NCI-H1092 (cell line): ENCODE measurements around the gene TMPRSS6.

ENCODE experiments used
- DNase-seq: peaks from one replicate; lab custom pipeline; 2025; lab: John Stamatoyannopoulos, UW

The TMPRSS6 gene

DNA sequence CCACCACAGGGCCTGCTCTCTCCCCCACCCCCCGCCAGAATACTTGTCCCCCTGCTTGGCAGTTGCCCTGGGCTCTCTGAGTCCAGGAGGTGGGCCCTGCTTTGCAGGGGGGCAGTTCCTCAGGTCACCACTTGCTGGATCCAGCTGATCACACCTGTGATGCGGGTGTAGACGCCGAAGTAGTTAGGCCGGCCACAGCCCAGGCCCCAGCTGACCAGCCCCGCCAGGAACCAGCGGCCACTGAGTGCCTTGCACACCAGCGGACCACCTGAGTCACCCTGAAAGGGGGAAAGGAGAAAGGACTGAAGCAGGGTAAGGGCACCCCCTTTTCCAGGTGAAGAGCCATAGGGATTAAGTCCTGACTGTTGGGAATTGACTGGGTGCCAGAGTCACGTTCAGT is 43.6 kb downstream of the TMPRSS6 start:
- DNase-seq: no peak

DNA sequence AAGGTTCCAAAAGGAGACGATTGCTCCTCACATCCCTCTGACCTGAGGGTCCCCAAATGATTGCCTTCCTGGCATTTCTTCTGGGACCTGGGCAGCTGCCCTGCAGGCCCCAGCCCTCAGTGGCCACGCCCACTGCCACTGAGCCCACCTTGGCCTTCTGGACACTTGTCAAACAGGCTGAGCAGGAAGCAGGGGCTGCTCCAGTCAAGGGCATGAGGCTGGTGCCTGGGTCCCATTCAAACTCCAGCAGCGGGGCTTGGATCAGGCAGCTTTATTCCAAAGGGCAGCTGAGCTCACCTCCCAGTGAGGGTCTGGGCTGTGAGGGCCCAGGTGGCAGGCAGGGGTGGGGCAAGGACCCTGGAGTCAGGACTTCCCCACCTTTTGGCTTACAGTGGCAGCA is 44.3 kb downstream of the TMPRSS6 start:
- no peak for DNase-seq

DNA sequence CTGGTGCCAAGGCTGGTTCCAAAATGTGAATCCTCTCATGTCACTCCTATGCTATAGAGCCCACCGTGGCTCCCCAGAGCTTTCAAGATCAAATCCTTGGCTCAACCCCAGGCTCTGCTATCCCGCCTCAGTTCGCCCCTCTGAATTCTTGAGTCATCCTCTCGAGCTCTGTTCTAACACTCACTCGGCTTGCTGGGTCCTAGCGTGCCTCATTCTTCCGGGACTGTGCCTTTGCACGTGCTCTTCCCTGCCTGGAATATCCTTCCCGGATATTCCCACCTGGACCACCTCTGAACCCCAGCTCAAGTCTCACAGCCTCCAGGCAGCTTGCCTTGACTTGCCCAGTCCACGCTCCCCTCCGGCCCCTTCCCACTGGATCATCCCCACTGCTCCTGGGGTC is 45.0 kb downstream of the TMPRSS6 start:
- DNase-seq: no peak

DNA sequence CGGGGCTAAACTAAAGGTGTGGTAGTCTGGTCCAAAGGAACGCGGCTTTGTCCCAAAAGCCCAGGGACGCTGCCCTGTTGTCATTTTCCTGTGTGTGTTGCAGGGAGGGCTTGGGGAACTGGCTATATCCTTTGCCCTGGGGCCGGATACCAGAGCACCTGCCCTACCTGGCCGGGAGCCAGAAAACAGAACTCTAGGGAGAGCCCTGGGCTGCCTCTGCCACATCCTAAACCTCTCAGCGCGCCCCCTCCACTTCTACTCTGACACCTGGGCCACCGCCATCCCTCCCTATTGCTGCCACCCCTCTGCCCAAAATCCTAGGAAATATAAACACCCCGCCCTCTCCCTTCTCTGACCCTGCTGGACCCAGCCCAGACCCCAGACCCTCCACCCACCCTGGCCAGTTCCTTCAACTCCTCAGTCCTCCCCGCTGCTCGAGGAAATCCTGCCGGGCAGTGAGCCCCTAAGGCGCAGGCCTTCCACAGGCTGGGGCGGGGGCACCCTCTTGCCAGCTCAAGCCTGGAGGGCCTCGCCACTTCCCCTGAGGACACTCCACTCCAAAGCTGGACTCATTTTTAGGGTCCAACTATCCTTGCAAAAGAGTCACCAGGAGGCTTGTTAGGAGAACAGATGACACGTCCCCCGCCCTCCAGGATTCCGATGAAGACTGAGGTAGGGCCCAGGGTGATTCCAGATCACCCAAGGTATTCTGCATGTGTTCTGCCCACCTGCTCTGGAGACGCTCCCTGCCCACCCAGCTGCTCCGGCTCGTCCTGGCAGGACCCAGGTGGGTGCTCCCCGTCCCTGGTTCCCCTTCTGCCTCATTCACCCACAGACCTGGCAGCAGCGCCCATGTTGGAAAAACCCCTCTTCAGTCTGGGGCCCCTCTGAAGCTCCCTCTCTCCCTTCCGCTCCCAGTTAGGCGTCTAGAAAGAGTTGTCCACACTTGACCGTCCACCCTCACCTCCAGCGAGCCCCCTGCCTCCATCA is 45.8 kb downstream of the TMPRSS6 start:
- peak; percentile 71 for DNase-seq

DNA sequence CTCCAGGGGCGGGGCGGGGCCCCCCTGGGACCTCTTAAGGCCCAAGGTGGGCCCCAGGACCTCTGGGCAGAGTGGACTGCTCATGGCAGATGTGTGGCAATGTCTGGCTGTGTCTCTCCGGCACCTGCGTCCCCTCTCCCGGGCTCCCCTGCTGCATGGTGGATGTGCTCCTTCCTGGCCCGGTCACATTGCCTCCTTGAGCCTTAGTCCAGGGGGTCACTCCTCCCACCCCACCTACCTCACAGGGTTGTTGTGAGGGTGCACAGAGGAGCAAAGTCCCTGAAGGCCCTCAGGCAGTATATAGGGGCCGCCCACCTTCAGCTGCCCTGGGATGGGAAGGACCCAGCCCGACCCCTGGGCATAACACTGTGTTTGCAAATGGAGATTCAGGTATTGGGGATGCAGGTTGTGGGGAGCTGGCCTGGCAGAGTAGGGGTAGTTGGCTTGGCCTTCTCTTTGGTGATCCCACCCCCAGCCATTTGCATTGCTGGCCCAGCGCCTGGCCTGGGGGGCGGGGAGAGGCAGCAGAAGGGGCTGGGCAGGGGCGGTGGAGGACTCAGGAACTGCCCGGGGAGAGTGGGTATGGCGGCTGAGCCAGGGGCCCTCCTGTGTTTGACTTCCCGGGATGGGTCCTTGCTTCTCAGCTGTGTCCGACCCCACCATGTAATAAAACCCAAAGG is 46.7 kb downstream of the TMPRSS6 start:
- DNase-seq: no peak

DNA sequence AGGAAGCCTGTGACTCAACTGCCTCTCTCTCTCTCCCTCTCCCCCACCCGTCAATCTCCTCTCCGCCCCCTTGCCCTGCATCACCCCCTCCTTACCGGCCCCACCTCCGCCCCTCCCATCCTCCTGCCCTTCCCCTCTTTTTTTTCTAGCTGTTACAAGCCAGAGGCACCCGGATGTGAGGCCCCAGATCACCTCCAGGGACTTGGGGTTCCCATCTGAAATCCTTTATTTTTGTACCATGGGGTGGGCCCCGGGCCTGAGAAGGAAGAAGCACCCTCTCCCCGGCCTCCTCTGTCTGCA is 47.2 kb downstream of the TMPRSS6 start:
- DNase-seq: no peak

DNA sequence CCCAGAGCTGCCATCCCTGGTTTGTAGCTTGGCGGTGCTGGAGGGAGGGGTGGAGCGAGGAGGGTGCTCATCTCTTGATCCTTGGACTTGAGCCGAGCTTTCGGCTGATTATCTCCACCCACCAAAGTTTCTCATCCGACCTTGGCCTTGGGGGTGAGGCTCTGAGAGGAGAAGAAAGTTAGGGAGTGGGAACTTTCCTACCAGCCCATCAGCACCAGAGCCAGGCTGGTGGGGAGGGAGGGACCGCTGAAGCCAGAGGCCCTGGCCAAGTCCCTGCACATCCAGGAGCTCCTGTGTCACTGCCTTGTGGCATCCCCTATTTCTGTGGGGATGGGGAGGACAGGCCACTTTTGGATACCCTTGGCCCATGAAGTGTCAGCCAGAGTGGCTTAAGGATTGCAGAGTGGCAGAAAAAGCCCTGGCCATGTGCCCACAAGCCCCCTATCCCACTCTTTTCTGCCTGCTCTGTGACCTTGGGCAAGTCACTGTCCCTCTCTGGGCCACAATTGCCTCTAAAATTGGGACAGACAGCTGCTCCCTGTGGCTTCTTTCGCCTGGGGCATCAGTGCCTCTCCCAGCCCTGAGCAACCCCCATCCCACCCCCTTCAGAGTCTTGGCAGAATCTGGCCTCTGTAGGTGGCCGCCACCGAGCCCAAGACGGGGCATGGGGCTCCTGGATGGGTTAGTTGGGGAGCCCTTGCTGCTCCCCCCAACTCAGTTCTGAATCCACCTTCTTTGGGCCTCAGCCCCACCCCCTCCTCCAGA is 47.7 kb downstream of the TMPRSS6 start:
- no peak for DNase-seq

DNA sequence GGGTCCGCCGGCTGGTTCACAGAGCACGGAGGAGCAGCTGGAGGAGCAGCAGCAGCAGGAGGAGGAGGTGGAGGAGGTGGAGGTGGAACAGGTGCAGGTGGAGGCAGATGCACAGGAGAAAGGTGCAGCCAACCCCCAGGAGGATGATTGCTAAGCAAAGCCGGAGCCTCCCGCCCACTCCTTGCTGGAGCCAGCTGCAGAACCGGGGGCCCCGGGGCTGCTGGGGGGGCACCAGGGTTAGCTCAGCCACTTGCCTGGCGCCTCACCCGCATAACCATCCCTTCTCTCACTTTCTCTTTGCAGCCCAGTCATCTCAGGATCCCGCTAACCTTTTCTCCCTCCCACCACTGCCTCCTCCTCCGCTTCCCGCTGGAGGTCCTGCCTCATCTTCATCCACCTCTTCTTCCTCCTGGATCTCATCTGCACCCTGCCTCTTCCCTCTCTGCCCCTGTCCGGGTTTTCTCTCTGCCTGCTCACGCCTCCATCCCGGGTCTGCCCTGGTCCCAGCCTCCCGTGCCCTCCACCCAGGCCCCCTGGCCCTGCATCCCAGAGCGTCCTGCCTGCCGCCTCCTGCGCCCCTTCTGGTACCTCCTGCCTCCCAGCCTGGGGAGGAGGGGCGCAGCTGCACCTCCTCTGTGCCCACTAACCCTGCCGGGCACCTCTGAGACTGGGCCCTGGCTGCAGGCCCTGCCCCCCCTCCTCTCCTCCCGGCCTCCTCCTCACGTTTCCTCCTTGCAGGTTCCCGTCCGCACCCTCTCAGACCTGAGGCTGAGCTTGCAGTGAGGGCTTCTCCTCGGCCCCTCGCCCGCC is 48.5 kb downstream of the TMPRSS6 start:
- DNase-seq: no peak

DNA sequence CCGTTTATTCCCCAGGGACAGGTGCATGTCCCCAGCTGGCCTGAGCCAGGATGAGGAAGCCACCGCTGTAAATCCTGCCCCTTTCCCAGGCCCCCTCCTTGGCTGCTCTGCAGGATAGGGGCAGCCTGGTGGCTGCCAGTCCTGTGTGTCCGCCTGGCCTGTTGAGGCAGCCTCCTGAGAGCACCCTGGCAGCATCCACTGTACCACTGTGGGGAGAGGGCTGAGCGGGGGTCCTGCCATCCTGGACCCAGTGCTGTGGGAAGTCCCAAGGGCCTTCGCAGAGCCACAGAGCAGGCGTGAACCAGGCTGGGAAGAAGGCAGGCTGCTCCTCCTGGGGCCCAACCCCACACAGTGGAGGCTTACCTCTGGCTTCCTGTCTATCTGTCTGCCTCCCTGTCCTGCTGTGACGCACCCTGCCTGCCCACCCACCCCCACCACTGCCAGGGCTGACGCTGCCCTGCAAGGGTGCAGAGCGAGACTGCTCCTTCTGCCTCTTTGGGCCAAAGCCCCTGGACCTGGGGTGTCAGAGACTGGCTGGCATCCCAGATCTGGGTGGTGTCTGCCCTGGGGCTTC is 49.5 kb downstream of the TMPRSS6 start:
- no peak for DNase-seq

DNA sequence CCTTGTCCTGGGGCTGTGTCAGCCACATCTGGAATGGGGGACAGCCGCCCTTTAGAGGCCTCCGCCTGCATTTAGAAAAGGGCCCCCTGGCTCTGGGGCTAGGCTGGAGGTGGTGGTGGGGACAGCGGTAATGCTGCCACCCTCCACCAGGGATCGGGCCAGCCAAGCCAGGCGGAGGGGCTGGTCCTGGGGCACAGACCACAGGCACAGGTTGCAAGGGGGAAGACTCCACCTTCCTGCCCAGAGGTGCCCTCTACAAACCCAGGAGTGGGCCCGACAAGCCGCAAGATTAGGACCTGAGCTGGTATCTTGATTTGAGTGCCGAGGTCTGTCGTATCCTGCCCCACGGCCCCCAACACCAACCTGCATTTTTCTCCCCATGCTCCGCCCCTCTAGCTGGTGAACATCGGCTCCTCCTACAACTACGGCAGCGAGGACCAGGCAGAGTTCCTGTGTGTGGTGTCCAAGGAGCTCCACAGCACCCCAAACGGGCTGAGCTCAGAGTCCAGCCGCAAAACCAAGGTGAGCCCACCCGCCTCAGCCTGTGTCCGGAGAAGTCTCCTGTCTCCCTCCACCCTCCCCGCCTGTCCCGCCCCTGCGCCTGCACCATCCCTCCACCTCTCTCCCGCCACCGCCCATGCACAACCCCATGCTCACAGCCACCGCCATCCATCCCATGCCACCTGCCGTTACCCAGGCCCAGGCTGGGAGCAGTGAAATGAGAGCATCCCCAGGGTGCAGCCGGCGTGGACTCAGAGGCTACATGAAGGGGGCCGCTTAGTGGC is 50.4 kb downstream of the TMPRSS6 start:
- DNase-seq: no peak

DNA sequence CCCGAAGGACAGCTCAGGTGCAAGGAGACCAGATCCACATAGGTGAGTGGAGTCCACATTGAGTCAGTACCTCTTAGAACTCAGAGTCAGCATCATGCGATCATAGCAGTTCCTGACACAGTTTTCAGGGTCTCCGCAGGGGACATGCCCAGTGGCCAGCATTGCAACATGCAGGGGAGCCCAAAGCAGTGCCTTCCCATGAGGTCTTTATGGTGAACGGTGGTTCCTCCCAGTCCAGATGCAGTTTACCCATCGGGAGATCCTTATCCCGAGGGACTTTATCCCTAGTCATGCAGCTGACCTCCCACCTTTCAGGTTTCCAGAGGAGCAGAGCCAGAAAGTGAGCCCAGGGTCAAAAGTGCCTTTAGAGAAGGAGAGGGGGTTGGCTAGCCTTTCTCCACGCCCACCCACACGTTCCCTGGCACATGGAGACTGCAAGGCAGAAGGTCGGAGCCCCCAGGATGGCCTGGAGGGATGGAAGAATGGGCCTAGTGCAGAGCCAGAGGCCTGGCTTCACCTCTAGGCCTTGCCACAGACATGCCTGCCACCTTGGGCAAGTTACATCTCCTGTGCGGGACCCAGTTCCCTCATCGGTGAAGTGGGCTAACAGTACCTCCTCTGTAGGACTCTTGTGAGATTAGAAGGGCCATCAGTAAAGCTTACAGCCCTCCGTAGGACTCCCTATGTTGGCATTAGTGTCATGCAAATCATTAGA is 51.6 kb downstream of the TMPRSS6 start:
- DNase-seq: no peak

DNA sequence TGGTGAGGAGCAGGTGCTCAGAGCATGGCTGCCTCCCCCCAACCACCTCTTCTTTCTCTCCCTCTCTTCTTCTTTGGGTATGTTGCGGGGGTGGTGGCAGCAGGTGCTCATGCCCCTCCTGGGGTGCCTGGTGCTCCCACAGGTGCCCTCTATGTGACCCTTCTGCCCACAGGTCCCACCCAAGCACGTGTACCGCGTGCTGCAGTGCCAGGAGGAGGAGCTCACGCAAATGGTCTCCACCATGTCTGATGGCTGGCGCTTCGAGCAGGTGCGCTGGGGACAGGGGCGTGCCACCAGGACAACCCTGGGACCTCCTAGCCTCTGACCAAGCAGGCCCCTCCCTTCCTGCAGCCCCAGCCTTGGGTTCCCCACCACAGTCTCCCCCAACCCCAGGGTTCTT is 52.3 kb downstream of the TMPRSS6 start:
- DNase-seq: no peak

DNA sequence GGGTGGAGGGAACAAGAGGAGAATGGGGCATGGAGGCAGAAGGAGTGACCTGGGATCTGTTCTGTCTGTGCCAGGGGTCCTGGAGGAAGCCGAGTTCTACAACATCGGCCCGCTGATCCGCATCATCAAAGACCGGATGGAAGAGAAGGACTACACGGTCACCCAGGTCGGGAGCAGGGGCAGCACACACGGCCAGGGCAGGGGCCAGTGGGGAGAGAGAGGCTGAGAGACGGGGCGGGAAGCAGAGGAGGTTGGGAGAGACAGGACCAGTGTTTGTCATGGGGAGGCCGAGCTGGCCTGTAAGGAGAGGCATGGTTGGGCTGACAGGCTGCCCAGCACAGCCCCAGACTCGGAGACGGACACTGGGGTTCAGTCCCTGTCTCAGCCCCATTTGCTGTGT is 53.3 kb downstream of the TMPRSS6 start:
- DNase-seq: no peak

DNA sequence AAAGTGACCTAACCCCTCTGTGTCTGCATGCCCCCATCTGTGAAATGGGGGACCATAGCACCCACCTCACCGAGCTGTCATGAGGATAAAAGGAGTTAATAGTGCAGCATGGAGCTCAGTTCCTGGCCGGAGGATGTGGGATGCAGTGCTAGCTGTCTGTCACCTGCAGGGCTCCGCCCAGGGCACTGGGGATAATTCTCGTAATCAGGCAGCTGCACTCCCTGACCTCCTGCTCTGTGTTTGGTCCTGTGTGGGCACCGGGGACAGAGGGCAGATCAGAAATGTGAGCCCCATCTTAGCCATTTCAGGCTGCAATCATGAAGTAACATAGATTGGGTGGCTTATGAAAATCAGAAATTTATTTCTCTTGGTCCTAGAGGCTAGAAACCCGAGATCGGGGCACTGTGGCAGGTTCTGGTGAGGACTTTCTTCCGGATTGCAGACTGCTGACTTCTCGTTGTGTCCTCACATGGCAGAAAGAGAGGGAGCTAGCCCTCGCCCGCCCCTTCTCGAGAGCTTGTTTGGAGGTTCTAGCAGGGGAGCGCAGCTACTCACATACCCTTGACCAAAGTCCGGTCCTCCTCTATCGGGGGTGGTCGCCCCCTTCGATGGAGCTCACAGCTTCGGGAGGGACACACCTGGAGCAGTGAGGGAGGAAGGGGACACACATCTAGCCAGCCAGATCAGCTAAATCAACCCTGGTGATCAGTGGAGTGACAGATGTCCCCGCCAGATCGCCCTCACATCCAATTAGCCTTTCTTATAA is 54.7 kb downstream of the TMPRSS6 start:
- DNase-seq: no peak

DNA sequence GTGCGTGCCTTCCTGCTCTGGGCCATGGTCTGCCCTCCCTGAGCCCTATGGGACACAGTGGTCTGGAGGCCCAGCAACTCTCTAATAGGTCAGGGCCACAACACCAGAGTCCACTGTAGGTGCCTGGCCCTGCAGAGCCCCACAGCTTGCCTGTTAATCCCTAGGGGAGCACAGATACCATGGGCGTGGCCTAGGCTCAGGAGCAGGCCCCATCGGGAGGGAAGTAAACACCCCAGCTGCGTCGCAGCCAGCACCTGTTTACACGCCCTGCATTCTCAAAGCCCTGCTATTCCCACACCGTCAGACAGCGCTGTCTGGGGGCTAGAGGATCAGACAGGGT is 55.5 kb downstream of the TMPRSS6 start:
- DNase-seq: no peak

DNA sequence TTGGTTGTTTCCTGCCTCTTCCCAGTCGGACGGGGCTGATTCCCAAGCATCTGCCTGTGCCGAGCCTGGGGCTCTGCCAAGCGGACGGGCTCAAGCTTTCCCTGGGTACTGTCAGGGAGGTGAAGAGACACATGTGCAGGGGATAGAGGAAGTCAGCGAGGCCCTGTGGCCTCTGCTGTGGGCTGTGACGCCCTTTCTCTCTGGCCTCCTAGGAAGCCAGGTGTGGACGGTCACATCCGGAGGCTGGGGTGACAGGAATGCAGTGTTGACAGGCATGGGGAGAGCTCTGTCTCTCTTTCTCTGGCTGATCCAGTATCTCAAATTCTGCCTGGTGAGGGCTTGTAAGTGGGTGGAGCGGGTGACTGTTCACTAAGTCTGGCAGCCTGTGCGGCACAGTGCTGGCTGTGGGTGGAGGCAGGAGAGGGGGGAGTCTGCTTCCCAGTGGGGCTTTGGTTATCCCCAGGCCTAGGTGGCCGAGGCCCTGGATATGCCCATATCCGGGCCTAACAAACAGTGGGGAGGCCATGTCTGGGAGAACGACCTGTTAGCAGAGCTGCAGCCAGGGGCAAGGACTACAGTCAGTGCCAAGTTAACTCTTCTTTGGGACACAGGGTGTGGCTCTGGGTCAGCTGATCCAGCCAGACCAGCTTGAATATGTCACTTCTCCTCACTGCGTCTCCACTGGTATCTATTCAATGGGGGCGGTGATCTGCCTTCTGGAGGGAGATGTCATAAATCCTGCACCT is 56.0 kb downstream of the TMPRSS6 start:
- DNase-seq: no peak

DNA sequence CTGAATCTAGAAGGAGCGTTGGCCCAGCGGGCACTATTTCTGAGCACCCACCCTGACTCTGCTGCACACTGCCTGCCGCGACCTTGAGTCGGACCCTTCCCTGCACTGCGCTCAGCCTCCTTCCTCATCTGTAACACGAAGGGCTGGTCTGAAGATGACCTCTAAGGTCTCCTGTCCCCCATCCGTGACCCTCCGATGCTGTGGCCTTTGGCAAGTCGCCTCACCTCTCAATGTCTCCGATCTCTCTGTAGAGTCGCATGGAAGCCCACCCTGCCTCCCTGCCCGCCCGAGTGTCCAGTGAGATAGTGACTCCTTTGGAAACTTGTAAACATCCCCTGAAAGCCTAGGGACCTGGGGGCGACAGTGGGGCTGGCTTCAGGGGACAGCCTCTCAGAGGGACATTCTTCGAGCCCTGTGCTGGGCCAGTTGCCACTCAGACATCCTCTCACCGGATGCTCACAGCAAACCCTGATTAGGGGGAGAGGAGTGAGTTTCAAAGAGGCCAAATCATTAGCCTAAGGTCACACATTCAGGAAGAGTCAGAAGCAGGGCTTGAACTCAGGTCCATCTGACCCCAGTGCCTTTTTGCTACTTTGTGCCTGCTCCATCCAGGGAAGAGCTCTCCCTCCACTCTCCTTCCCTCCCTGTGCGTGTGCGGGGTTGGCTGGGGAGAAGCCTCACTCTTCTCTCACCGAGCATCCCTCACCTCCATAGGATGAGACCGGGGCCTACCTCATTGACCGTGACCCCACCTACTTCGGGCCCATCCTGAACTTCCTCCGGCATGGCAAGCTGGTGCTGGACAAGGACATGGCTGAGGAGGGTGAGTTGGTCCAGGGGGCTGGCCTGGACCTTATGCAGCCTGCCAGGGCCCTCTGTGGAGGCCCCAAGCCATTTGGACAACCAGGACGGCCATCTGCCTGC is 56.9 kb downstream of the TMPRSS6 start:
- no peak for DNase-seq
